ENCODE measurements around the gene ZSCAN5A. TPM values are rescaled to one million over a fixed set of nuclear protein-coding genes. Genes with fewer than 3 reads are reported as not detected.

The ZSCAN5A gene
- total RNA-seq, 4 donors from 2014 or later, result 1.3 to 20.7 (median 12.3) TPM

- Histone ChIP-seq H3K27ac (no peak overlapping the region), H3K27me3 (no peaks in the 10 kb centered on the region), H3K36me3 (no peaks in the 10 kb centered on the region), H3K9me3 (no peaks in the 10 kb centered on the region), H3K4me3 (no peak overlapping the region), H3K4me1 (no peaks in the 10 kb centered on the region)
- no peak for DNase-seq
- TF ChIP-seq CTCF (IDR thresholded peaks at IDR 0.05), result no peak
- TF ChIP-seq POLR2A (IDR thresholded peaks at IDR 0.05), result no peak
- intact Hi-C loops (cut with DNase I; ENCODE audit: low total_unique reads), result no loop called here
Observed at GRCh38 chr19:56299688-56300087, 15.0 kb downstream of the ZSCAN5A start.

GRCh38 chr19:56297010-56297409, 17.6 kb downstream of the ZSCAN5A start:
- Histone ChIP-seq H3K4me3 (no peak overlapping the region), H3K36me3 (no peaks in the 10 kb centered on the region), H3K27ac (no peak overlapping the region), H3K9me3 (no peaks in the 10 kb centered on the region), H3K27me3 (no peaks in the 10 kb centered on the region), H3K4me1 (no peaks in the 10 kb centered on the region)
- TF ChIP-seq POLR2A (IDR thresholded peaks at IDR 0.05) (no peak), CTCF (IDR thresholded peaks at IDR 0.05) (no peak)
- no peak for DNase-seq
- intact Hi-C loops (cut with DNase I; ENCODE audit: low total_unique reads), result no loop called here

- intact Hi-C loops (cut with DNase I; ENCODE audit: low total_unique reads), result no loop called here
- Histone ChIP-seq H3K4me1 (no peaks in the 10 kb centered on the region), H3K9me3 (no peaks in the 10 kb centered on the region), H3K27ac (no peak overlapping the region), H3K4me3 (no peak overlapping the region), H3K27me3 (no peaks in the 10 kb centered on the region), H3K36me3 (no peaks in the 10 kb centered on the region)
- no peak for DNase-seq
- TF ChIP-seq CTCF (IDR thresholded peaks at IDR 0.05) (no peak), POLR2A (IDR thresholded peaks at IDR 0.05) (no peak)
Observed at GRCh38 chr19:56295531-56296455, 18.8 kb downstream of the ZSCAN5A start.

- H3K27ac ChIP-seq, result no peak overlapping the region
- H3K4me3 ChIP-seq, result no peak overlapping the region
- H3K9me3 ChIP-seq, result no peaks in the 10 kb centered on the region
- no peak for DNase-seq
- TF ChIP-seq CTCF (IDR thresholded peaks at IDR 0.05), result no peak
- no peak for TF ChIP-seq POLR2A (IDR thresholded peaks at IDR 0.05)
- intact Hi-C loops (cut with DNase I; ENCODE audit: low total_unique reads), result no loop called here
- no peaks in the 10 kb centered on the region for H3K27me3 ChIP-seq
- H3K36me3 ChIP-seq, result no peaks in the 10 kb centered on the region
- no peaks in the 10 kb centered on the region for H3K4me1 ChIP-seq
Observed at GRCh38 chr19:56294549-56294948, 20.1 kb downstream of the ZSCAN5A start.

- Histone ChIP-seq H3K4me1 (no peaks in the 10 kb centered on the region), H3K4me3 (no peak overlapping the region), H3K27ac (no peak overlapping the region), H3K36me3 (no peaks in the 10 kb centered on the region), H3K9me3 (no peaks in the 10 kb centered on the region), H3K27me3 (no peaks in the 10 kb centered on the region)
- intact Hi-C loops (cut with DNase I; ENCODE audit: low total_unique reads), result no loop called here
- no peak for DNase-seq
- TF ChIP-seq POLR2A (IDR thresholded peaks at IDR 0.05) (no peak), CTCF (IDR thresholded peaks at IDR 0.05) (no peak)
Observed at GRCh38 chr19:56291867-56292266, 22.8 kb downstream of the ZSCAN5A start.

Measured in uterus (tissue), 4 donors.